LHCN-M2 (cell line): ENCODE data around the gene CCDC82. TPM values are rescaled to one million over a fixed set of nuclear protein-coding genes. Genes with fewer than 3 reads are reported as not detected.
A peak's percentile ranks its signal among the peaks of the same experiment; 100 is the strongest.

Source experiments
- DNase-seq: peaks from one replicate; pipeline ENCODE4 v3.0.0-alpha.2; 2012; ENCODE audit warnings: low read depth
- total RNA-seq: library from RNA; depleted of rRNA; stranded (reverse); fragments of >200 nt; gene quantifications from 2 replicates; pipeline ENCODE4 v1.2.3, GENCODE V29; 2014

The CCDC82 gene
- total RNA-seq, 1 experiment from 2014 or later, result 17.6 TPM

DNA sequence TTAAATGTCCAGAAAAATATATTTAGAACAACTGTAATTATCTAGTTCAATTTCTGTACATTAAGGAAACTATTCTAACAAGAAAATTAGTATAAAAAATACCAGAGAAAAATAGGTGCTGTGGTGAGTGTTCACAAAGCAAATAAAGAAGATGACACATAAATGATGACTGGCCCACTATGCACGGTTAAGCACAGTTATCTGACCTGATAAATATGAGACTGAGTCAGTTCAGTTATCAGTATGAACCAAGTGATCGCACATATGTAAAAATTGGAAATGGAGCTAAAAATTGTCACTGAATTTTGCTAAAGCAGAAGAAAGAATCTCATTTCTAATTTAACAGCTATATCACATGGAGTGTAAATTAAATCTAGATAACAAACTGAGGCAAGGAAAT, 27.9 kb downstream of the CCDC82 start:
- DNase-seq, result peak; percentile 3

DNA sequence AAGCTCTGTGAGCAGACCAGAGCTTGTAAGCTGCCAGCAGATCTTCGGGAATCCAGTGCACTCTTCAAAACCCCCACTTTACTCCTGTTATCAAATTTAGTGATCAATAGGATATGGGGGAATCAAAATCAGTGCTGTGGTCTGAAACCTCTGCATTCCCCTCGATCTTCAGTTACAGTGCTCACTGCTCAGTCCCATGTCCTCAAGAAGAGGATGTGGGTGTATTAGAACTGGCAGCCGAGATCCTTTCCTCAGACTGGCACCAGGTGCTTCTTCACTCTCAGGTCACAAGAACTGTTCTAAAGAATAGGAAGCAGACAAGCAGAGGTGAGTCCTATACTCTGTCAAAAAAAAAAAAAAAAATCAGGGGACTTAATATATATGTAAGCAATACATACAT, 31.4 kb downstream of the CCDC82 start:
- DNase-seq, result no peak

DNA sequence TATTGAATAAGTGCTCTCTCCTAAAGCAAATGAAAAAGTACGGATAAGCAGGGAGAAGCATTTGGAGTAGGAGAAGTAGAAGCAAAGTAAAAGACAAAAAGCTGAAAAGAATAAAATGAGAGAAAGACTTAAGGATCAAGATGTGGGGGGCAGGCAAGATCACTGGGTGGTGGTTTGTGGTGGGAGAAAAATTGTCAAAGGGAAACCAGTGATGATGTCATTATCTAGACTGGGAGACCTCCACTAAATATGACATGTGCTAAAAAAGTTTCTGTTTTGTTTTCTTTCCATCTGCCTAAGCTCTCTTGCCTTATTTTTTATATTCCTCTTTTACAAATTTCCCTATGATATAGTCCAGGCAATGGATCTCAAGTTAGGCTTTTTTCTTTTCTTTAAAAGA, 31.9 kb downstream of the CCDC82 start:
- DNase-seq, result no peak

DNA sequence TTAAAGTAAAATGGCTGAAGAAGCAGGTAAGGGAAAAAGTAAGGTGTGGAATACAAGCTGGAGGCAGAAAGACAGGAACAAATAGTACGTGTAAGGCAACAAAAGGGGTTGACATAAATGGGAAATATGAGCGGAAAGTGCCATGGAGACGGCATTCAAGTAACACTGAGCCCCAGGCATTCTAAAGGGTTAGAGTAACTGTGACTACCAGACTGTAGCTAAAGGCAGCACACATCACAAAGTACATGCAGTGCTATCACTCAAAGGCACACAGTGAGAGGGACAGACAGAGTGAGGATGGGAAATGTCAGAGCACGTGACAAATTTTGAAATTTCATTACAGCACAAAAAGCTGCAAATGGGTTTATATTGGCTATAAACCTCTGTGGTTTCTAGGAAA, 32.9 kb downstream of the CCDC82 start:
- no peak for DNase-seq

DNA sequence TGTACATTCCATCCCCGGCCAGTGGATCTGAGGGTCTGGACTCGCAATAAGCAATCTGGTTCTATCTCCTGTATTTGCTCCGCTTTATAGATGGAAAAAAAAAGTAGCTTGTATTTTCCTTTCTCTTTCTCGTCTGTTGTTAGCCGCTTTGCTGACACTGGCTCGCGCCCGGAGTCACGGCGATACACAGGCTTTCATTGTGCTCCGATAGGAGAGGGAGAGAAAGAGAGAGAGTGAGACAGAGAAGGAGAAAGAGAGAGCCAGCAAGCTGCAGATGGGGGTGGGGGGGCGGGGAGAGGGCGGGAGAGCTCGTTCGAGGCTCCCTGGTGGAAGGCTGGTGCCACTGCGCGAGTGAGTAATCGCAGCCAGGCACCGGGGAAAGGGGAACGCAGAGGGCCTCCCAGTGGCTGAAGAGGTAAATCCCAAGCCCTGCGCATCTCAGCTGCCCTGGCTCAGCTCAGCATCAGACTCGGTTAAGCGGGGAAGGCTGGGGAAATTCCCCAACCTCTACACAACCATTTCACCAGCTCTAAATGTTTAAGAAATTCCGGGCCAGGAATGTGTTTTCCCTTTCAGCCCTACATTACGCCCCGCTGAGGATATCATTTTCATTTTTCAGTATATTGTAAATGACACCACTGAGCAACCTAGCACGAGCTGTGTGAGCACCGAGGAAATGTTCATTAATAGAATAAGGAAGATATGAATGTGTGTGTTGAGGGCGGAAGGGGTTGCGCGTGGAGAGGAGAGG, 46.6 kb downstream of the CCDC82 start, which contains the start of gene MAML2:
TSS of gene MAML2 (minus strand) at position 235 of the 751 bp plus-strand sequence. CDS start 1,300 bp downstream, outside the sequence.
- peak; percentile 92 for DNase-seq

DNA sequence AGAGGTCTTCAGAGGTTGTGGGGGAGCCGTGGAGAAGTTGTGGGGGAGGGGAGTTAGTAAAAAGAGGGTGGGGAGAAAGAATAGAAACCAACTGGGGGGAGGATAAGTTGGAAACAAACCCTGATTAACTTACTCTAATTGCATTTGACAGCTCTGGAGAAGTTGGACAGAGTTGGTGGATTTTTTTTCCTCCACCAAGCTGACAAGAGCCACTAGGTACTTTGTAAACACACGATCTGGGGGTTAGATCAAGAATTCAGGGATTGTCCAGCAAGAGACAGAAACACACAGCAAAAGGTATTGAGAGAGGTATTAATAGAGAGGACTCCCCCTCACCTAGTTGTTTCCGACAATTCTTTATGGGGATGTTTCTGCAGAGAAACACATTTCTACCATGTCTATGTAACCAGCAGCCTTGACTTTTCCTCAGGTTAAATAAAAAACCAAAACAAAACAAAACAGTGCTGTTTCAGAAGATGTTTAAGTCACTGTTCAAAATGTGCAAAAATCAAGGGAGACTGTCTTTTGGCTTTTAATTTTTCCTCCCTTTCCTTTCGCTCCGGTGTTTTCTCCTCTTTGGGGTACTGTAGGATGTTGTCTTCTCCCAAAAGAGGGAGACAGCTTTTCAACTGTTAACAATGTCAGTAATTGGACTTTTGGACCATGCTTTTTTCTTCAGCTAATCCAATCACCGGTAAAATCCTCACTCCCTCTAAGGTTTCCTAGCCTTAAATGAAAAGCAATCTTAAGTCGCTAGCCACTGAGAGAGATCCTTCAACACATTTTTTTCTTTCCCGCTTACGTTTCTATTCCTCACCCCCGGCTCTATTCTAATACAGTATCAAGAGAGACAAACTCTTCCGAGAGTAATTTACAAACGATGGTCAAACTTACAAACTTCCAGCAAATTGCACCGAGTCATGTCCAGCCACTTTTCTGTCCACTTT, 47.4 kb downstream of the CCDC82 start:
- DNase-seq, result no peak

DNA sequence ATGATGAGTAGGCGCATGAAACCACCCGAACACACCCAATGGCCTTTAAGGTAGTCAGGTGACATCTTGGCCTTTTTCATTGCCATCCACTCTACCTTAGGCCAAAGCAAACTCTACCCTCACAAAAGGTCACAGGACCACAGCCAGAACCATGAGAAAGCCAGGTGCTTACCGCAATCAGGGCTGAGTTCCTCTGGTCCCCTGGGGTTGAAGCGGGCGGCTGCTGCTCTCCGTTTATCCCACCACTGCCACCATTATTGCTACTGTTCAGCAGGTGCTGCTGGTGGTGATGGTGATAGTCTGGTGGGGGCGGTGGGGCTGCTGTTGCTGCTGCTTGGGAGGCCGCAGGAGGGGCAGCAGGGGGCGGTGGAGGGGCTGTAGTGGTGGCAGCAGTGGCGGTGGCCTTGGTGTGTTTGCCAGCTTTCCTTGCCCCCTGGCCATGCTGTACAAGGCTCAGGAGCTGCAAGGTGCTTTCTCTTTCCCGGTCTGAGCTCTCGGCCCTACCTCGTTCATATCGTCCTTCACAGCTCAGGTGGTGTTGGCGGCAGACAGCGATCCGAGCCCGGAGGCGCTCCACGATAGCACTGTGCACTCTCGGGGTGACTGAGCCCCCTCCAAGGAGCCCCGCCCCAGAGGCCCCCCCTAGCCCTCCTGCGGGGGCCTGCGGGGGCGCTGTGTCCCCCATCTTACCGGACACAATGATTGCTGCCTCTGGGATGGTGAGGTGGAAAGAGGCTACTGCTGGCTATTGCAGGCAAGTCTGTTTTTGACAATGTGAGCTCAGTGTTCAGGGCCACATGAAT, 48.3 kb downstream of the CCDC82 start:
- DNase-seq, result peak; percentile 57

DNA sequence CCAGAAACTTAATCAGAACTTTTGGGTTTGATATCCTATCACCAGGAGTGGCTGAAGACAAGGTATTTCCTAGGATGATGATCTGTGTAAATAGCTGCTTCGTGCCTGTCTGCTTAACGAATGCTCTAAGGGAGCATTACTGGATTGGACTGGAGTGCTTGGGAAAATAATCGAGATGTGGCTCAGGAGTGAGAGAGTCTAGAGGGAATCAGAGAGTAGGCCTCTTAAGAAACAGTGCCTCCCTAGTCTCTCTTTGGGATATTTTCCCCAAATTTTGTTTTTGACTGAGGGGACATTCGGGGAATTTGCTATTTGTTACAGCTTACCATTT, 49.2 kb downstream of the CCDC82 start:
- no peak for DNase-seq

DNA sequence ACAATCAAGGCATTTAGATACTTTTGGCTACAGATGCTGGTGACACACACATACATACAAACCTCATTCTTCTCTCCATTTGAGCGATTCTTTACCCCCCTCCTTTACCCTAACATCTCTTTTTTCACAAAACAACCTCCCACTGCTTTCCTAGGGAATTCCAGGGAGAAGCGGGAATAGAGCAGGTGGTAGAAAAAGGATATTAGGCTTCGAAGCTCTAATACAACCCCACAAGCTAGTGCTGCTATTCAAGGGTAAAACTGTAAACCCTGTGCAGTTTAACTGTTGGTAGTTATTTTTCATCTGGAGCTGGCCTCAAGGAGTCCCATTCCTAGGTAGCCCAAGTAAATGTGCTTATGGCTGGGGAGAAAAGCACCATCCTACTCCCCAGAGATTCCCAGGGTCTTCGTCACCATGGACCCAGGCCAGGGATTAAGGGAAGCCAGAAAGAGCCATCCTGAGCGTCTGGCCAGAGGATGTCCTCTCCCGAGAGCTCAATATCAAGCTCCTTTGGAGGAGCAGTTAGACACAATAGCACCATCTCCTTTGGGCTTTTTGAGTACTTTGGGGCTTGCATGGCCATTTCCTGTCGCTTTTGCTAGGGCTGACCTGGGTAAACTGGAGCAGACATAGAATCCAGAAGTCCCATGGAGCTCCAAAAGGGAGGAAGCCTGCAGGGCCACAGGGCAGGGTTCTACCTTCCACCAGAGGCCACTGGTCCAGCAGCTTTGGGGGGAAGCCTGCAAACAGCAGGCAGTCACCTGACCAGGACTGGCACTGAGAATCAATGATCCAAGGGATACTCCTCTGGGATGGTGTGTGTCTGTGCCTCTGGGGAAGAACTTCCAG, 49.8 kb downstream of the CCDC82 start:
- no peak for DNase-seq

DNA sequence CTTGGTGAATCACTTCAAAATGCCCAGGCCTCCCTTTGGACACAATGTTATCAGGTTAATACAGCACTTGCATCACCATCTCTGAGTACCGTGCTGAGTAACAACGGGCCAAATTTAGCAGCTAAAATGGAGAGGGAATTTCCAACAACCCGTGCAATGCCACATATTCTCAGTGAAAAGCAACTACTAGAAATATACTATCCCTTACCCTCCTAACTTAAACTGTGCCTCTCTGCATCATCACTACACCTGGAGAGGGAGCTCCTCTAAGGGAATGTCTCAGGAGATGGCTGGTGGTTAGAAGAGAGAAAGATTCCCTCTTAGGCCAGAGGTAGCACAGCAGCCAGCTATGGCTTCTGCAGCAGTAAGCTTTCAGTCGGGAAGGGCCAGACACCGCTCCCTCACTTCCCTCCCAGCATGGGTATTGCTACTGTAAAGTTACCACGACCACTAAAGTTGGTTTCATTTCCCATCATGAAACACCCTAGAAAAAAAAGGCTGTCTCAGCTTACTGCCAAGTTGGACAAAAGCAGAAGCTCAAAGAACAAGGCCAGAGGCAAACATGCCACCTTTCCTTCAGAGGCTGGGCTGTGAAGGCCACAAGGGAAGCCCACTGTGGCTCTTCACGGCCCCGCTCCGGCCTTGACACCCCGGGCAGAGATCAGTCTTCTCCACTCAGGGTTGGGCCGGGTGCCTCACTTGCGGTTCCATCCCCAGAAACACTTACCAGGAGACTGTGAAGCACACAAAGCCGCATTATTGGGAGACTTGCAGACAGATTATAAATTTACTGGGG, 50.6 kb downstream of the CCDC82 start:
- peak; percentile 58 for DNase-seq

DNA sequence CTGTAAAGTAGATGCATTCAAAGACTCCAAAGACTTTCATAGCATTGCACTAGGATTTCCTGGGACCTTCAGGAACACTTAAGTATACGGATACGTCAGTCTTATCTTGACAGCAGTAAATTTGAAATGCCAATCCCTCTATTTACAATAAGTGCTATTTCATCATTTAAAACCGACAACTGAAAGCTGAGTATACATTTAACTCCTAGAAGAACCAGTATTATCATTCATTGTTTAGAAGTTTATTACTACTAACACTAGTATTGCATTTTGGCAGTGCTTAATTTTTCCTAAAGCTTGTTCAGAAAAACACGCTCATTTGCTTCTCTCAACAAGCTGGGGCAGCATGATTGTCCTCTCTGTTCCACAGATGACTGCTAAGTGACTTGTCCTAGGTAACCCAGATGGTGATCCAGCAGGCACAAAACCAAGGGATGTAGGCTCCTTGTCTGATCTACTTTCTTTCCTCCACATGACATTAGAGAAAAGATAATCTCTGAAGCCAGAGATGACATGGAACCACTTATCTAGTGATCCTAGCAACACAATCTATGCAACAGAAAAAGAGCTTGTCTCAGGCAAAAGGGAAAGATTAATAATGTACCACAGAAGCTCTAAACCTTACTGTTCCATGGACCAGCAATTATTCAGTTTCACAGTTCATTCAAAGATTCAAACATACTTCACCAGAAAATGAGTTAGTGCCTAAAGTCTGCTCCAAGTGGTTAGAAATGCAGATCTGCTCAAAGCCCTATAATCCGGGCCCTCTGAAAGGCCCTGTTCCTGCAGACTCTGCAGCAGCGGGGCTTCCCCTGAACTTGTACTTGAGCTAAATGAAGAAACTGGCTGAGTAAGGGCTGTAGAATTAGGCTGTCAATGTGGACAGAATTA, 51.9 kb downstream of the CCDC82 start:
- no peak for DNase-seq

DNA sequence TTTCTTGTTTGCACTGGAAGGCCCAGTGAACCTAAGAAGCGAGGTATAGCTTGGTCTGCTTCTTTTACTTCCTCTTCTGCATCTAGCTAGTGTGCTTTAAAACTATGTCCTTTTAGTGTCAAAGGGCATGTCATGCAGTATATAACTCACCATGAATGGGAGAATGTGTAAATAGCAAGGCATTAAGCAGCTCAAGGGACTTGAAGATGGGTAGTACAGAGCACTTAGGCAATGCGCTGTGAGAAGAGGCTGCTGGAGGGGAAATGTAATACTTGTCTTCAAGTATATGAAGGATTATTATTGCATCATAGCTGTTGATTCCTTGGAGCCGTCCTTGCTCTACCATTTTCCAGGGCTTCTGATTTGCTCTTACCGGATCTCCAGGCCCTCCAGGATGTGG, 54.3 kb downstream of the CCDC82 start:
- DNase-seq, result no peak

DNA sequence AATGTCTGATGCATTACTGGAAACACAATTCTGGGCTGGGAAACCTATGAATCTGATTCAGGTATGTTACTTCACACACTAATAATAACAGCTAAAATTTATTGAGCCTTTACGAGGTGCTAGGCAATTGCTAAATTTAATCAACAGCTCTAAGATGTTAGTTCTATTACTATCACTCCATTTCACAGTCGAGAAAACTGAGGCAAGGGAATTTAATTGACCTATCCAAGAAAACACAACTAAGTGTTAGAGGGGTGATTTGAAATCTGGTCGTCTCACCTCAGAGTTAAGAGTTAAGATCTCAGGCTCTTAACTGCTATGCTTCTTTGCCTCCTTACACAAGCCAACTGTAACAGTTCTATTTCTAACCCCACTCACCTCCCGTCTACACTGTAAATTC, 55.5 kb downstream of the CCDC82 start:
- no peak for DNase-seq

DNA sequence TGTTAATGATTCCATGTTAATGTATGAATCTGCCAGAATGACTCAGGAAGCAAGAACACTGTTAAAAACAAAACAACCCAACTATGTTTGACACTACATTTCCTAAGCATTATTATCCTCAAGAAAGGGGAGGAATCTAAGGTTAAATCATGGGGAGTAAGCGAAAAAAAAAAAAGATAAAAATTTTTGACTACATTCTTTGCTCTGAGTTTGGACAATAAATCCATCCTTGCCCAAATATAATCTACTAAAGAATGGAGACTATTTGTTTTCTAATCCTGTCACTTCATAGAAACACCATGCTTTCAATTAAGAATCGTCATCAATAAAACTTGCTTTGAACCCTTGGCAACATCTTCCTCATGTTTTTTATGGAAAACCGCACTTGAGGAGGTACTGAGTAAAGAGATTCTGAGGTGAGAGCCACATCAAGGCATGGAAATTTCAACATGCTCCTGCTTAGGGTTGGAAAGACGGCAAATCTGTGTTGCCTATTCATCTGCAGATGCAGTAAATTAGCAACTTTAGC, 56.5 kb downstream of the CCDC82 start:
- no peak for DNase-seq

DNA sequence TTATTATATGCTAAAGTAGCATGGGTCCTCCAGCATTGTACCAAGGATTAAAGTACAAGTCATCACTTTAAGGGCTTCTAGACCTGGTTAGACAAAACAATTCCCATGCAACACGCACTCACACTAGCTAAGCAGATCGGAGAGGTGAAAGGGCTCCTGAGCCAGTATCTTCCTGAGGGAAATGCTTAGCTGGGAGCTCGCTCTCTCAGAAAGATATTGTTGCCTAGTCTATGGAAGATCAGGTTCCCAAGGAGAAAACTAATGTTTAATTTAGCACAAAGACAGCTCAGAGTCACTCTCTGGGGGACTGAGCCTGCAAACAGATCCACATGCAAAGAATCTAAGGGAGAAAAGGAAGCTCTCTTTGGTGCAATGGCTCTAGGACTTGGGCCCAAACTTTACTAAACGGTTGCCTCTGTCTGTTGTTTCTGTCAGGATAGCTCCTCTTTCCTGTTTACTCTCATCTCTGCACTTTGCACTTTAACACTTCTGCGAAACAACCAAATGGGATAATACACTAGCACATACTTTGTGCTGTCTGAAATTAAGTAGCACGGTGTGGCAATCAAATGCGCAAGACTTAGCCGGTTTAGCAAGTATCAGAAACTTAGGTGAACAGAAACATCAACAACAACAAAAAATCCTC, 57.5 kb downstream of the CCDC82 start:
- no peak for DNase-seq

DNA sequence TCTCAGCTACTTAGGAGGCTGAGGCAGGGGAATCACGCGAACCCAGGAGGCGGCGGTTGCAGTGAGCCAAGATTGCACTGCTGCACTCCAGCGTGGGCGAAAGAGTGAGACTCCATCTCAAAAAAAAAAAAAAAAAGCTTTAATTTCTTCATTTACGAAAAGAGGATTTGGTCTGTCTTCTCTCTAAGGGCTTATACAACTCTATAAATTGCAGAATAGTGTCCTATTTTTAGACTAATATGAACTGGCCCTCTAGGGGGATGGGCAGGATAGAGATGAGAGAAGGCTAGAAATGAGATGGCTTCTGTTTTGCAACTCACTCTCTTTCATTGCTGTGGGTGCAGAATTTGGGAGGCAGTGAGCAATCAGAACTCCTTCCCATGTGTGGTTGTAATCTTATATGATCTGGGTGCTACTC, 58.0 kb downstream of the CCDC82 start:
- peak; percentile 32 for DNase-seq

DNA sequence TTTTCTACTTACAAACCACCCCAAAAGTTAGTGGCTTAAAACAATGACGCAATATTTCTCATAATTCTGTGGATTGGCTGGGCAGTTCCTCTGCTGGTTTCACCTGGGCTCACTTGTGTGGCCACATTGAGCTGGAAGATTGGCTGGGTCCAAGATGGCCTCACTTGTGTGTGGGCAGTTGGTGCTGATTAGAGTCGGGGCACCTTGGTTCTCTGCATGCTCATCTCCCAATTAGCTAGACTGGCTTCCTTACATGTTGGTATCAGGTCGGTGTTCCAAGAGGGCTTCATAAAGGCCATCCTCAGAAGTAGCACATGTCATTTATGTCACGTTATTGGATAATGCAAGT, 59.2 kb downstream of the CCDC82 start:
- no peak for DNase-seq

DNA sequence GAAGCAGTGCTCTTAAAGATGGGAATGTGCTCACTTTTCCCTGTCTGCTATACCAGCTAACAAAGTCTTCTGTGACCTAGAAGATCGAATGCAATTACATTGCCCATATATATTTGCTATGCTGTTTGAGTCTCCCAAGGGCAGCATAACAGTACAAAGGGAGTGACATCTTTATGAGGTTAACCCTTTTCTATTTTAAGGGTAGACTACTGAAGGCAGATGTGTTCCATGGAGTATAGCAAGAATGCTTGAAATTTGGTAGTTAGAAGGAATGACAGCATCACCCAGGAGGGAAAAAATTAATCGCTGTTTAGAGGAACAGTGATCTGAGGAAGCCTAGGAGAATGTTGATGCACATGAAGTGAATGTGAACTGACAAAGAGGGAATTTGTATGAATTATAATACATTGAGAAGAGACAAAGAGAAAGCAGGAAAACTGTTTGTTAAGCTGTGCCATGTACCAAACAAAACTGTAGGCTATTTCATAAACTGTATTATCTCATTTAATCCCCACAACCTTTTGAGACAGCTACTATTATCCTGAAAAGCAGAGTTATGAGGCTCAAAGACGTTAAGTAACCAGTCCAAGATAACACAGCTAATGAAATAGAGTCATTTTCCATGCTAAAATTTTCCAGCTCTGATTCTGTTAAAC, 59.7 kb downstream of the CCDC82 start:
- DNase-seq, result no peak
